ENCODE data around the gene EGFL6.

EGFL6 gene

GRCh38 chrX:13570261-13570605, 832 bp downstream of the EGFL6 start:
- H3K9me2 ChIP-seq (replicated peaks; ENCODE audit: low read depth, low read length) = no peaks in the 10 kb centered on the region
- no peak overlapping the region for H3K4me3 ChIP-seq (ENCODE audit: low read length, poor library complexity, severe bottlenecking)

GRCh38 chrX:13571136-13571535, 1.7 kb downstream of the EGFL6 start:
- H3K9me2 ChIP-seq (replicated peaks; ENCODE audit: low read depth, low read length) = no peaks in the 10 kb centered on the region
- H3F3A ChIP-seq (ENCODE audit: low read depth) = no peaks in the 10 kb centered on the region
- no peak overlapping the region for H3K4me3 ChIP-seq (ENCODE audit: low read length, poor library complexity, severe bottlenecking)
- no peak overlapping the region for H3K4me2 ChIP-seq (ENCODE audit: low read depth, low read length, poor library complexity, severe bottlenecking)
- no peaks in the 10 kb centered on the region for H3K9me3 ChIP-seq (ENCODE audit: insufficient read depth, low read depth, low read length)
- no peaks in the 10 kb centered on the region for H3K79me2 ChIP-seq (ENCODE audit: insufficient read depth, low read length)
- H4K20me1 ChIP-seq (ENCODE audit: insufficient read depth, low read length, poor library complexity, severe bottlenecking) = no peaks in the 10 kb centered on the region
- no peaks in the 10 kb centered on the region for H3K27me3 ChIP-seq (ENCODE audit: insufficient read depth, low read length, poor library complexity, severe bottlenecking)
- no peak overlapping the region for H3K9ac ChIP-seq (ENCODE audit: low read depth, low read length, poor library complexity, severe bottlenecking)
- no peak for TF ChIP-seq EZH2phosphoT487 (IDR thresholded peaks at IDR 0.05; ENCODE audit: borderline replicate concordance)
- TF ChIP-seq CTCF (conservative IDR thresholded peaks at IDR 0.05; ENCODE audit: low read length) = no peak
- H2AFZ ChIP-seq (ENCODE audit: low read length) = no peak overlapping the region
- H3K4me1 ChIP-seq (ENCODE audit: insufficient read depth, low read length, poor library complexity, severe bottlenecking) = no peaks in the 10 kb centered on the region
- H3K36me3 ChIP-seq (ENCODE audit: insufficient read depth, low read length) = no peaks in the 10 kb centered on the region

More at GRCh38 chrX:13570261-13570605, 832 bp downstream of the EGFL6 start:
- Histone ChIP-seq H4K20me1 (ENCODE audit: insufficient read depth, low read length, poor library complexity, severe bottlenecking) (no peaks in the 10 kb centered on the region), H3K9me3 (ENCODE audit: insufficient read depth, low read depth, low read length) (no peaks in the 10 kb centered on the region), H3K27me3 (ENCODE audit: insufficient read depth, low read length, poor library complexity, severe bottlenecking) (no peaks in the 10 kb centered on the region), H3K9ac (ENCODE audit: low read depth, low read length, poor library complexity, severe bottlenecking) (no peak overlapping the region), H3K4me1 (ENCODE audit: insufficient read depth, low read length, poor library complexity, severe bottlenecking) (no peaks in the 10 kb centered on the region), H3K79me2 (ENCODE audit: insufficient read depth, low read length) (no peaks in the 10 kb centered on the region), H3F3A (ENCODE audit: low read depth) (no peaks in the 10 kb centered on the region), H3K36me3 (ENCODE audit: insufficient read depth, low read length) (no peaks in the 10 kb centered on the region), H3K4me2 (ENCODE audit: low read depth, low read length, poor library complexity, severe bottlenecking) (no peak overlapping the region), H2AFZ (ENCODE audit: low read length) (no peak overlapping the region)
- TF ChIP-seq EZH2phosphoT487 (IDR thresholded peaks at IDR 0.05; ENCODE audit: borderline replicate concordance) (no peak), CTCF (conservative IDR thresholded peaks at IDR 0.05; ENCODE audit: low read length) (no peak)

- no peak overlapping the region for H3K4me2 ChIP-seq (ENCODE audit: low read depth, low read length, poor library complexity, severe bottlenecking)
Measured at GRCh38 chrX:13574600-13574999, 5.2 kb downstream of the EGFL6 start.

More at GRCh38 chrX:13574600-13574999, 5.2 kb downstream of the EGFL6 start:
- Histone ChIP-seq H3K79me2 (ENCODE audit: insufficient read depth, low read length) (no peaks in the 10 kb centered on the region), H3K36me3 (ENCODE audit: insufficient read depth, low read length) (no peaks in the 10 kb centered on the region), H3K27me3 (ENCODE audit: insufficient read depth, low read length, poor library complexity, severe bottlenecking) (no peaks in the 10 kb centered on the region), H3F3A (ENCODE audit: low read depth) (no peaks in the 10 kb centered on the region), H3K4me3 (ENCODE audit: low read length, poor library complexity, severe bottlenecking) (no peak overlapping the region), H3K4me1 (ENCODE audit: insufficient read depth, low read length, poor library complexity, severe bottlenecking) (no peaks in the 10 kb centered on the region), H2AFZ (ENCODE audit: low read length) (no peak overlapping the region), H3K9ac (ENCODE audit: low read depth, low read length, poor library complexity, severe bottlenecking) (no peak overlapping the region), H3K9me3 (ENCODE audit: insufficient read depth, low read depth, low read length) (no peaks in the 10 kb centered on the region), H4K20me1 (ENCODE audit: insufficient read depth, low read length, poor library complexity, severe bottlenecking) (no peaks in the 10 kb centered on the region), H3K9me2 (replicated peaks; ENCODE audit: low read depth, low read length) (no peaks in the 10 kb centered on the region)
- TF ChIP-seq EZH2phosphoT487 (IDR thresholded peaks at IDR 0.05; ENCODE audit: borderline replicate concordance) = no peak
- TF ChIP-seq CTCF (conservative IDR thresholded peaks at IDR 0.05; ENCODE audit: low read length) = no peak

All from Loucy (cell line).